KOPT-K1 (cell line): ENCODE measurements around the gene EEF2K.
"Not testable (repeated sequence)": the region's sequence is repeated elsewhere in the genome, so short reads cannot be mapped to it uniquely, and the experiment has no call there.

Experiments used
- H3K27ac ChIP-seq: fragments of 200-600 bp; sonication (generic); 2 replicates; pipeline ENCODE4 v1.5.1; 2016; ENCODE audit warnings: antibody characterized with exemption, mild to moderate bottlenecking, low read depth, low read length; ENCODE audit not compliant: poor library complexity, severe bottlenecking
- H3K36me3 ChIP-seq: fragments of 200-600 bp; sonication (generic); 2 replicates; pipeline ENCODE4 v1.5.1; 2017; ENCODE audit warnings: antibody characterized with exemption, mild to moderate bottlenecking, low read length, moderate library complexity; ENCODE audit not compliant: insufficient read depth
- H3K9me3 ChIP-seq: fragments of 200-600 bp; sonication (generic); 2 replicates; pipeline ENCODE4 v1.5.1; 2017; ENCODE audit warnings: antibody characterized with exemption, low read length, mild to moderate bottlenecking; ENCODE audit not compliant: insufficient read depth, poor library complexity, severe bottlenecking

The EEF2K gene

GRCh38 chr16:22195695-22196558, 10.2 kb upstream of the EEF2K start:
- Histone ChIP-seq H3K27ac (peak overlapping the region; percentile 60), H3K9me3 (no peaks in the 10 kb centered on the region), H3K36me3 (no peaks in the 10 kb centered on the region)

- H3K27ac ChIP-seq, H3K9me3 ChIP-seq, H3K36me3 ChIP-seq: not testable (repeated sequence)
These were observed 9.4 kb upstream of the EEF2K start for GRCh38 chr16:22196559-22197168.

- no peaks in the 10 kb centered on the region for H3K9me3 ChIP-seq
- no peak overlapping the region for H3K27ac ChIP-seq
- H3K36me3 ChIP-seq: no peaks in the 10 kb centered on the region
These were observed 7.4 kb upstream of the EEF2K start for GRCh38 chr16:22198547-22199293.

- no peaks in the 10 kb centered on the region for H3K36me3 ChIP-seq
- no peak overlapping the region for H3K27ac ChIP-seq
- no peaks in the 10 kb centered on the region for H3K9me3 ChIP-seq
These were observed 3.8 kb upstream of the EEF2K start for GRCh38 chr16:22202261-22202637.

GRCh38 chr16:22203091-22203490, 3.0 kb upstream of the EEF2K start:
- Histone ChIP-seq H3K36me3 (no peaks in the 10 kb centered on the region), H3K9me3 (no peaks in the 10 kb centered on the region), H3K27ac (no peak overlapping the region)

- Histone ChIP-seq H3K9me3 (no peaks in the 10 kb centered on the region), H3K36me3 (no peaks in the 10 kb centered on the region), H3K27ac (no peak overlapping the region)
These were observed 1.9 kb upstream of the EEF2K start for GRCh38 chr16:22204091-22204655.

- Histone ChIP-seq H3K36me3 (peaks cover 5% of the 10 kb centered on the region; the same call in 1 of the 2 replicates), H3K27ac (peak overlapping the region; percentile 87), H3K9me3 (no peaks in the 10 kb centered on the region)
These were observed 483 bp upstream of the EEF2K start for GRCh38 chr16:22205577-22206012.

GRCh38 chr16:22206842-22207714, 1.0 kb downstream of the EEF2K start:
- Histone ChIP-seq H3K27ac (peak overlapping the region; percentile 87), H3K9me3 (no peaks in the 10 kb centered on the region), H3K36me3 (peaks cover 18% of the 10 kb centered on the region; the same call in 1 of the 2 replicates)

GRCh38 chr16:22207715-22208360, 1.8 kb downstream of the EEF2K start:
- Histone ChIP-seq H3K27ac (peak overlapping the region; percentile 87), H3K9me3 (no peaks in the 10 kb centered on the region), H3K36me3 (peaks cover 23% of the 10 kb centered on the region; the same call in 1 of the 2 replicates)

GRCh38 chr16:22210285-22210684, 4.2 kb downstream of the EEF2K start:
- H3K36me3 ChIP-seq: peaks cover 40% of the 10 kb centered on the region; the same call in 1 of the 2 replicates
- H3K27ac ChIP-seq: no peak overlapping the region
- H3K9me3 ChIP-seq: no peaks in the 10 kb centered on the region

GRCh38 chr16:22210854-22211253, 4.8 kb downstream of the EEF2K start:
- H3K36me3 ChIP-seq: peaks cover 40% of the 10 kb centered on the region; the same call in 1 of the 2 replicates
- no peak overlapping the region for H3K27ac ChIP-seq
- H3K9me3 ChIP-seq: no peaks in the 10 kb centered on the region

GRCh38 chr16:22213236-22213635, 7.2 kb downstream of the EEF2K start:
- Histone ChIP-seq H3K9me3 (no peaks in the 10 kb centered on the region), H3K36me3 (peaks cover 40% of the 10 kb centered on the region; the same call in 1 of the 2 replicates), H3K27ac (no peak overlapping the region)

GRCh38 chr16:22213801-22214200, 7.7 kb downstream of the EEF2K start:
- peaks cover 40% of the 10 kb centered on the region; the same call in 1 of the 2 replicates for H3K36me3 ChIP-seq

GRCh38 chr16:22214402-22214801, 8.3 kb downstream of the EEF2K start:
- no peak overlapping the region for H3K27ac ChIP-seq
- no peaks in the 10 kb centered on the region for H3K9me3 ChIP-seq
- H3K36me3 ChIP-seq: peaks cover 40% of the 10 kb centered on the region; the same call in 1 of the 2 replicates

More at GRCh38 chr16:22213801-22214200, 7.7 kb downstream of the EEF2K start:
- Histone ChIP-seq H3K27ac (no peak overlapping the region), H3K9me3 (no peaks in the 10 kb centered on the region)
